T-helper 22 cell (primary cell): ENCODE data around the gene DTX4.

Source experiments
- DNase-seq: peaks from one replicate; pipeline ENCODE4 v3.0.0-alpha.2; 2020; ENCODE audit warnings: low read depth

DTX4 gene

DNA sequence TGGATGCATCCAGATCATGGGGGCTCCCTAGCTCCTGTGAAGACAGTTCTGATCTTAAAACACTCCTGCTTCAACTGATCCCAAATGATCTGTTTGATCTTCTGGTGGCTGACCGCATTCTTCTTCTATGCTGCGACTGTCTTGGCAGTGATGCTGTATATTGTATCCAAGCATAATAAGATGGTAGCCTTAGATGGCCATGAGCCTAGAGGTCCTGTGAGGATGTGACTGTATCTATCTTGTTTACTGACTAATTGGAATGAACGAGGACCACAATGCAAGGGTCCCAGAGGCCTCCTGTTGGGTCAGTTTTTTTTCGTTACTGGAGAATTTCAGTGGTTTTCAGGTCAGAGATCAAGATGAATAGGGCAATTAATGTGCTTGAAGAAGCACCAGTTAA, 47.9 kb downstream of the DTX4 start:
- DNase-seq = no peak

DNA sequence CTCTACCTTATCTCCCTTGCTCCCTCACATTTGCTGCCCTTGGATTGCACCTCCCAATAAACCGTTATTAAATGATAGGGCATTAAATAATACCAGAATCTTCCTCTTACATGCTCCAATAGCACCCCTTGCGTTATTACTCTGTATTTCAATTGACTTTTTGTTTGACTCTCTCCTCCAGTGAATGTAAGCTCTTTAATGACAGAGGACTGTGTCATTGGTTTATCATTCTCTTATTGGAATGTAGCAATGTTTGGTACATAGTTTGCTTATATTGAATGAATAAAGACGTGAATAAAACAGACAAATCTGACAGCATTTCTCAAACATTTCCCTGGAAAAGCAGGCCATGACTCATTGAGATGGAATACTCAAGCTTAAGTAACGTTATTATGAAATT, 49.5 kb downstream of the DTX4 start:
- no peak for DNase-seq

DNA sequence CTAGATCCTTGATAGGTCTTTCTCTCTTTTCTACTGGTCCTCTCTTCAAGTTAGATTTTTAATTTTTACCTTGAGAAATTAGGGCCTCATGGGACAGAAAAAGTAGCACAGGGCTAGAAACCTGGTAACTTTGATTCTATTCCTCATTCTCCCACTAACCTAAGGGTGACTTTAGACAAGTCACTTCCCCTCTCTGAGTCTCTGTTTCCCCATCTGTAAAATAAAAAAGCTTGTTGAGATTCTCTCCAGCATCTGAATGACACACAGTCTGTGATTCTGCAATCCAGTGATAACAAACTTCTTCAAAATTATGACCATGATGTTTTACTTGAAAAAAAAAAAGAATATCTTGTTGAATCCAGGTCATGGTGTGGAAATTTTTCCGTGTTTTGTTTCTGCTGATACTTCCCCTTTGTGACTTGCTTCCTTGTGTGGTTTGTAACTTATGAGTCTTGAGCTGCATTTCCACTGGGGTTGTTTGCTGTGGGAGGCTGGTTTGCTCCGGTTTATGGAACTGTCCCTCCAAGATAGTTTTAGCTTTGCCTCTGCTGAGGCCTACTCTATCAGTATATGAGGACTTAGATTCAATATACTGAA, 50.6 kb downstream of the DTX4 start:
- no peak for DNase-seq

DNA sequence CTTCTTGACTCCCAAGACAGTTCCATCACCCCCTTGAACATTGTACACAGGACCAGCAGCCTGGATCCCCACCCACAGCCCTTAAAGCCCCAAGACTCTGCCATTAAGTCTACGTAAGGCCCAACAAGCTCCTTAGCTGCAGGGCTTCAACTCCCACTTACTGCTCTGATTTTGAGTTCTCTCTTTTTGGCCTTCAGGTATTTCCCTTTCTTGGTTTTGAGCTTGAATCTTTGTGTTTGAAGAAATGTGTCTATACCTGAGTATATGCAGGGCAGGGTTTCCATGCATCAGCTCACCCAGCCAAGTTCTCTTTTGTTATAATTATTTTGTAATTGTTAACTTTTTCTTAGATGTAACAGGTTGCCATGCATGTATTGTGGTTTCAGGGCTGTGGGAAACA, 51.2 kb downstream of the DTX4 start:
- DNase-seq = no peak

DNA sequence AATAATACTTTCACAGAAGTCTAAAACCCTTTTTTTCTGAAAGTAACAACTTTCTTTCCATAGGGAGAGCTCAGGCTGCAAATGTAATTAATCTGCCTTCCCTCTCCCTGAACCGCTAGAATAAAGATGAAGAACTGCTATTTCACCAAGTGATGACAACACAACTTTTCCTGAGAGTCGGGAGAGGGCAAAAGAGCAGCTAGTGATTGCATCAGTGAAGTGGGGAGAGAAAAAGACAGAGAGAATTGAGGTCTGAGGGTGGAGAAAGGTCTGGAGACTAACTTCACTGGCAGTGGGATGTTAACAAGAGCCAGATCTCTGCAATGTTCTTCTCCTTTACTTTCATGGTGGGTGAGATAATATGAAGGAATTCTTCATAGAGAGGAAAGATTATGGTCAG, 51.7 kb downstream of the DTX4 start:
- DNase-seq = no peak

DNA sequence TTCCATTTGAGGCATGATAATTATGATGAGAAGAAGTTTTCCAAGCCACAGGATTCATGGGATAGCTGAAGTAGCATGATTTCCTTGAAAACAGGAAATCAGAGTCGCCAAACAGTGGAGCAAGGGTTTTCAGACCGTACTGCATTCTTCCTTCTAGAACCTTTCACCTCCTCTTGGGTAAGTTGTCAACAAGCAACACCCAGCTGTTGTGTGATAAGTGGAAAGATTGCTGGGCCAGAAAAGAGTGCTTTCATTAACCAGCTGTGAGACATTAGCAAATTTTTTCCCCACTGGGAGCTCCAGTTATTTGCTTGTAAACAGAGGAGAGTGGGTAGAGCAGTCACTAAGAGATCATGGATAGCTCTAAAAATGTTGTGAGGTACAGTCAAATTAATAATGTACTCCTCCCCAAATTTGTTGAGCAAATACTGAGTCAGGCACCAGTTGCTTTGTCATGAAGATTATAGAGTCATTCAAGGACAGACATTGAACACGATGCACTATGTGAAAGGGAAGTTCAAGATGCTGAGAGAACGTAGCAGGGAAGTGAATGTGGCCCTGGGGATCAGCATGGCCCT, 52.5 kb downstream of the DTX4 start:
- no peak for DNase-seq

DNA sequence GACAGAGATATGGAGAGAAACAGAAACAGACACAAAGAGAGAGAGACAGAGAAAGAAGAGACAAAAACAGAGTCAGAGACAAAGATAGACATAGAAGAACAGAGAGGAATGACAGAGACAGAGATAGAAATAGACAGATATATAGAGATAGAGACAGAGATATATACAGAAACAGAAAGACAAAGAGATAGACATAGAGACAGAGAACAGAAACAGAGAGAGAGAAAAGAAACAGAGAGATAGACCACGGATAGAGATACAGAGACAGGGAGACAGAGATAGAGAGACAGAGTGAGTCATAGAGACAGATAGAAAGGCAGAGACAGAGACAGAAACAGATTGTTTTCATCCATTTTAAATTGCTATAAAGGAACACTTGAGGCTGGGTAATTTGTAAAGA, 53.1 kb downstream of the DTX4 start:
- DNase-seq = no peak

DNA sequence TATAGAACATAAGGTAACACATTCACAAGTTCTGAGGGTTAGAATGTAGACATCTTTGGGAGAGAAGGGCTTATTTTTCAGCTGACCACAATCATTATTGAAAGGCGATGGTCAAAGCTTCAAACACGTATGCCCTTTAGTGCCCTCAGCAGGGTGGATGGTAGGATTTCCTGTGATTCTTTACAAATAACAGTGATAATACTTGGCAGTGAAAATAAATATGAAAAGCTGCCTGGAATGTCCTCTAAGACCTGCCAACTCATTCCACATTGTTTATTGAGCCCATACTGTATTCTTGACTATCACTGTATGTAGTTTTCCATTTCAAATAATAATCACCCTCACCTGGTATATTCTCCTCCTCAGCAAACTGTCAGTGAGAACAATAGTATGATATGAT, 54.5 kb downstream of the DTX4 start:
- no peak for DNase-seq

DNA sequence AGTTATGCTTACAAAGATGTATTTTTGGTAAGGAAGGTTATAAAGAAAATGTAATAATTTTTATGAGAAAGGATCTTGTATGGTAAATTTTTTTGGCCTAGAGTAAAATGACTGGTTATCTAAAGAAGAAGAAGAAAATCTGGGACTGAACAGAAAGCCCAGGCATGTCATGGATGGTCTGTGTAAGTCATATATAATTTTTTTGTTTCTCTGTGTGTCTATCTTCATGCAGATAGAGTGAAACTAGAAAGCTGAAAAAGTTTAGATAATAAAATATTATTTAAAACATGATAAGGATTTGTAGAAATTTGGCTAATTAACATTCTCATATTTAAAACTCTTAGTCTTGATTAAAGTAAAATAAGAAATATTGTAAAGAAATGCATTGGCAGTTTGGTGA, 68.4 kb downstream of the DTX4 start:
- no peak for DNase-seq

DNA sequence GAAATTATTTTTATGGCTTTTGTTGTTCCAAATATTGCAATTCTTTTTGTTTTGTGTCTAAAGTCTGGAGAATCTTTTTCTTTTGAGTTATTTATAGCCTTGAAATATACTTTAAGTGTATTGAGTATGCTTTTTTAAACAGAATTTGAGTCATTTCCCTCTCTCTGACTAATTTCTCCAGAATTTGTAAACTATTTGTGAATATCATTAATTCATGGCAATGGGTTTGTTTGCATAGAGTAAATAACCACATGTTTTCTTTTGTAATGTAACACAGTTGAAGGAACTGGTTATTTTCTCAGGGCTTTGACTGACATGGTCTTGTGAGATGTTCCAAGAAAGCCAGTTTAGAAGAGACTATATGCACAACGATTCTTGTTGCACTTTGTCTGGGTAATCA, 71.7 kb downstream of the DTX4 start:
- DNase-seq = no peak

DNA sequence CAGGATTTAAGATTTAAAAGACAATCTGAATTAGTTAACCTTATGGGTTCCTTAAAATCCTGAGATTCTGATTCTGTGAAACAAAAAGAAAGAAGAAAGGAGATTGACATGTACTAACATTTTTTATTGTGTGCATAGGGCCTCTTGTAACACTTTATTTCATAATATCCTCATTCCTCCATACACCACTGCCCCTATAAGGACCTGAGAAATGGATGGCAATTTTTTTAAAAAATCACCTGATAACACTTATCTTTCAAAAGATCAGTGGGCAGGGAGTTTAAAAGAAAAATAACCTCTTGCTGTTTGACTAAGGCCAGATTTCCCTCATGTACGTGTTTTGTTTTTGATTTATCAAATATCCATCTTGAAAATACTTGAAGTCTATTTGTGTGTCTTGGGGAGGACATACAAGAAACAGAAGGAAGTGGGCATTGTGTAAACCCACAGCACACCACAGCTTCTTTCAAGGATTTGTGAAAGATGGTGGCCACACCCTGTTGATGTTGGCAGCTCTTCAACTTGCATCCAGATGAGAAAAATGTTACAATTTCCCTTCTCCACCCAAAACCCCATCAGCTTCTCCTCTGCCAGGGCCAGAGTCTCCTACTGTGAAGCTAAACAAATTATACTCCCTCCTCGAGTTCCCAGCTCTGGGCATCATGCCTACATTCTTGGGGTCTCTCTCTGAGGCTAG, 75.7 kb downstream of the DTX4 start:
- no peak for DNase-seq

DNA sequence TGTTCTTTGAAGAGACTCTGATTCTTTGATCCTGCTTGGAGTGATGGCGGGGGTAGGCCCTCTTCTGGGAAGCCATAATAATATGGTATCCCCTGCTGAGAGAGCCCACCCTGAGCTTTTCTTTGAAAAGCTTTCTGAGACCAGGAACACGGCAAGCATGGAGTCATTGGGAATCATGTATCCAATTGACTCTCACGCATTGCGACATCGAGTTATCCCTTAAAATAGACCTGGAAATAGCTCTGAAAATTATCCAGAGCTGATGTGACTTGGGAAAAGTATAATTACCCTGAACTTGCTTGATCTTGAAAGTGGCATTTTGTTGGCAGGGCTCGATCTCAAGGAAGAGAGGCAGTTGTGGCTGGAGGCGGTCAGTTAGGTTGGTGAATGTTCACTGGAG, 77.6 kb downstream of the DTX4 start:
- no peak for DNase-seq

DNA sequence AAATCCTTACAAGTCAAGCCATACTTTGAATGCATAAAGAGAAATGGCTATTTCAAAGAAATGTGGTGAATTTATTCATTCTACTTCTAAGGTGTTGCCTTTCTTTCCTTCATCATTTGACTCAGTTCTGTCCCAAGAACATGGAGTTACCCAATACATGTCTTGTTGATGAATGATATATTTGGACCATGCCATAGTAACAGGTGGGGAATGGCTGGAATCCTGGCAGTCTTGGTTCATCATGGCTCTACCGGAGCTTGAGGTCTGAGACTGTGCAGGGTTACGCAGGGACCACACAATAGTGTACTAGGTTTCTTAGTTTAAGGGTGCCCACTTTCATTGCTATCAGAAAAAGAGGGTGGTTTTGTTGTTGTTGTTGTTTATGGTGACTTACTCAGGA, 81.1 kb downstream of the DTX4 start:
- no peak for DNase-seq

DNA sequence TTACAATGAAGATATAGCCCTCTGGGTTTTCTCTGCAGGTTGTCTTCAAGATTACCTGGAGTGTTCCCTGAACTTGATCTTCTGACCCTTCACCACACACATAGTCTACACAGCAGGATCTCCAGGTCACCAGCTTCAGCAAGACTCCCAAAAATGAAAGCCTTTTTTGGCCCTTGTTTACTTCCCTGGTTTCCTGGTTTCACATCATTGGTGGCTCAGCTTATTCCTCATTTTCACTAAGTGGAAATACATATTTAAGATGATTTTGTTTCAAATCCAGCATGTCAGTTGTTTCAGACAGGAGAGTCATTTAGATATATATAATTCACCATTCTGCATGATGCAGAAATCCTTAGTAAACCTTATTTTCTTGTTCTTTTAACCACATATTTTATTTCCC, 82.4 kb downstream of the DTX4 start:
- no peak for DNase-seq

DNA sequence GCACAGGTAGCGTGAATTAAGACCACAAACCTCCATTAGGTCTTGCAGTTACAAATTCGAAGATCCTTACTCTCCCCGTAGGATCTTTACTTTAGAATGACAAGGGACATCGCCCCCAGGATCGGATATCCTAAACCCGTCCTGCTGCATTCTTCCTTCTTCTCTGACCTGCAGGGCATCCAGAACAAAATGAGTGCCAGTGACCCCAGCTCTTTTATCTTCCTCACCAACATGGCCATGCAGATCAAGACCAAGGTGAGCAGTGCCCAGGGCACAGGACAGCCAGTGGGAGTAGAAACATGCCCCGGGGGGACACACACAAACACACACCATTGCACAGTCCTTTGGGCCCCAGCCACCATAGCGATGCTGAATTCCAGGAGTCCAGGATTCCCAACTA, 83.3 kb downstream of the DTX4 start:
- DNase-seq = no peak
